ENCODE results near the gene CYP2W1. TPM values are rescaled to one million over a fixed set of nuclear protein-coding genes. Genes with fewer than 3 reads are reported as not detected.
A peak's percentile ranks its signal among the peaks of the same experiment; 100 is the strongest.

The CYP2W1 gene
- total and polyA plus RNA-seq, 8 donors: 0.12 to 0.76 (median 0.35) TPM; not detected in 1

GRCh38 chr7:1024331-1024841 lies 41.4 kb downstream of the CYP2W1 start:
- FAIRE-seq (no peak), DNase-seq (peak in 2 of 6 donors; percentile 23 to 38), ATAC-seq (no peak)
- peaks cover 5 to 20% (median 17%) of the 10 kb centered on the region in 3 donors for H3K4me1 ChIP-seq
- TF ChIP-seq CTCF (IDR thresholded peaks at IDR 0.05): no peak
- WGBS, 2 donors: 79 to 82% methylated on average over 15 of the region's 15 CpGs
- no peaks in the 10 kb centered on the region for H3K36me3 ChIP-seq
- no peaks in the 10 kb centered on the region for H3K27me3 ChIP-seq
- H3K9me3 ChIP-seq: no peaks in the 10 kb centered on the region
- H3K4me3 ChIP-seq: no peak overlapping the region
- H3K27ac ChIP-seq: no peak overlapping the region
- intact Hi-C loops (cut with DNase I): no loop called here

- Histone ChIP-seq H3K36me3 (no peaks in the 10 kb centered on the region), H3K27ac (peak overlapping the region; percentile 84 to 91 (median 89)), H3K27me3 (no peaks in the 10 kb centered on the region), H3K4me1 (peaks cover 6 to 21% (median 20%) of the 10 kb centered on the region in 3 donors), H3K4me3 (no peak overlapping the region), H3K9me3 (no peaks in the 10 kb centered on the region)
- intact Hi-C loops (cut with DNase I): no loop called here
- ATAC-seq: no peak
- no peak for FAIRE-seq
- 81 to 88% methylated on average over 25 of the region's 25 CpGs for WGBS, 2 donors
- TF ChIP-seq CTCF (IDR thresholded peaks at IDR 0.05): no peak
- peak in 2 of 6 donors; percentile 52 to 80 for DNase-seq
Observed at GRCh38 chr7:1024876-1025742, 42.1 kb downstream of the CYP2W1 start.

- Histone ChIP-seq H3K9me3 (no peaks in the 10 kb centered on the region), H3K36me3 (no peaks in the 10 kb centered on the region), H3K27ac (peak overlapping the region; percentile 84 to 91 (median 89)), H3K4me1 (peaks cover 6 to 21% (median 20%) of the 10 kb centered on the region in 3 donors), H3K27me3 (no peaks in the 10 kb centered on the region), H3K4me3 (peak overlapping the region in 1 of 4 donors; percentile 82)
- FAIRE-seq: no peak
- DNase-seq: peak; percentile 80 to 97 (median 95)
- TF ChIP-seq CTCF (IDR thresholded peaks at IDR 0.05): no peak
- peak; percentile 61 to 69 (median 66) for ATAC-seq
- intact Hi-C loops (cut with DNase I): no loop called here
- WGBS, 2 donors: 43 to 55% methylated on average over 31 of the region's 31 CpGs
Observed at GRCh38 chr7:1025743-1026581, 43.0 kb downstream of the CYP2W1 start.

- WGBS, 2 donors: 39 to 45% methylated on average over 20 of the region's 20 CpGs
- Histone ChIP-seq H3K36me3 (no peaks in the 10 kb centered on the region), H3K4me1 (peaks cover 6 to 21% (median 20%) of the 10 kb centered on the region in 3 donors), H3K27me3 (no peaks in the 10 kb centered on the region), H3K9me3 (no peaks in the 10 kb centered on the region), H3K4me3 (peak overlapping the region in 3 of 4 donors; percentile 82 to 92 (median 90)), H3K27ac (peak overlapping the region; percentile 84 to 91 (median 89))
- FAIRE-seq (no peak), ATAC-seq (peak in 2 of 4 donors; percentile 0 to 4), DNase-seq (peak in 4 of 6 donors; percentile 38 to 76 (median 48))
- intact Hi-C loops (cut with DNase I): no loop called here
- TF ChIP-seq CTCF (IDR thresholded peaks at IDR 0.05): no peak
Observed at GRCh38 chr7:1026721-1027161, 43.8 kb downstream of the CYP2W1 start.

All from pancreas (tissue), 10 donors.